ENCODE data around the gene PPP1R2C.

DNA sequence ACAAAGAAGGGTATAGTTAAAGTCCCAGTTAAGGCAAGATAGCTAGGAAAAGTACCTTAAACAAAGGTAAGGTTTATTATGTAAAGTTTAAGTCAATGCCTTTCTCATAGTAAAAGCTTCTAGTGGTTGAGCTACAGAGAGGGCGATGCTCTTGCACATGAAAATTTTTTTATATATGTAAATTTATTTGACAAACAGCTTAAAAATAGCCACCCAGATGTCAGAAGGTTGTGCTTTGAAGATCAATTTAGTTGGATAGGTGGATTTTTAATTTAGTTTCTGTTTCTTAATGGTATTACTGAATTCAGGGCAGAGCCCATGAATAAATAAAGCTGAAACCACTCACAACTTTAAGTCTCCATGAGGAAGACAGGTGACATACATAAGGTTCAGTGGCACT lies 29.4 kb upstream of the PPP1R2C start:
- TF ChIP-seq, protein P1, sequence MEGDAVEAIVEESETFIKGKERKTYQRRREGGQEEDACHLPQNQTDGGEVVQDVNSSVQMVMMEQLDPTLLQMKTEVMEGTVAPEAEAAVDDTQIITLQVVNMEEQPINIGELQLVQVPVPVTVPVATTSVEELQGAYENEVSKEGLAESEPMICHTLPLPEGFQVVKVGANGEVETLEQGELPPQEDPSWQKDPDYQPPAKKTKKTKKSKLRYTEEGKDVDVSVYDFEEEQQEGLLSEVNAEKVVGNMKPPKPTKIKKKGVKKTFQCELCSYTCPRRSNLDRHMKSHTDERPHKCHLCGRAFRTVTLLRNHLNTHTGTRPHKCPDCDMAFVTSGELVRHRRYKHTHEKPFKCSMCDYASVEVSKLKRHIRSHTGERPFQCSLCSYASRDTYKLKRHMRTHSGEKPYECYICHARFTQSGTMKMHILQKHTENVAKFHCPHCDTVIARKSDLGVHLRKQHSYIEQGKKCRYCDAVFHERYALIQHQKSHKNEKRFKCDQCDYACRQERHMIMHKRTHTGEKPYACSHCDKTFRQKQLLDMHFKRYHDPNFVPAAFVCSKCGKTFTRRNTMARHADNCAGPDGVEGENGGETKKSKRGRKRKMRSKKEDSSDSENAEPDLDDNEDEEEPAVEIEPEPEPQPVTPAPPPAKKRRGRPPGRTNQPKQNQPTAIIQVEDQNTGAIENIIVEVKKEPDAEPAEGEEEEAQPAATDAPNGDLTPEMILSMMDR (IDR thresholded peaks at IDR 0.05; ENCODE audit: poor library complexity, severe bottlenecking), result no peak
- TF ChIP-seq POLR2AphosphoS5 (IDR thresholded peaks at IDR 0.05), result no peak
- TF ChIP-seq EZH2 (IDR thresholded peaks at IDR 0.05; ENCODE audit: borderline replicate concordance, insufficient read depth, low read length, poor library complexity, severe bottlenecking), result no peak
- TF ChIP-seq TAF1 (IDR thresholded peaks at IDR 0.05; ENCODE audit: low read depth), result no peak
- no peak for TF ChIP-seq SMC3 (conservative IDR thresholded peaks at IDR 0.05; ENCODE audit: poor library complexity)
